Stimulated activated CD8-positive, alpha-beta memory T cell treated with anti-CD3 and anti-CD28 coated beads, Interleukin-12 subunit alpha, Interleukin-12 subunit beta, amount 100 ng/mL, for 1 hour (primary cell): ENCODE results near the gene ISCU.
"Not testable (repeated sequence)": the region's sequence is repeated elsewhere in the genome, so short reads cannot be mapped to it uniquely, and the experiment has no call there.

Experiments
- DNase-seq: peaks from one replicate; pipeline ENCODE4 v3.0.0-alpha.2; 2020; ENCODE audit warnings: low read depth

The ISCU gene

DNA sequence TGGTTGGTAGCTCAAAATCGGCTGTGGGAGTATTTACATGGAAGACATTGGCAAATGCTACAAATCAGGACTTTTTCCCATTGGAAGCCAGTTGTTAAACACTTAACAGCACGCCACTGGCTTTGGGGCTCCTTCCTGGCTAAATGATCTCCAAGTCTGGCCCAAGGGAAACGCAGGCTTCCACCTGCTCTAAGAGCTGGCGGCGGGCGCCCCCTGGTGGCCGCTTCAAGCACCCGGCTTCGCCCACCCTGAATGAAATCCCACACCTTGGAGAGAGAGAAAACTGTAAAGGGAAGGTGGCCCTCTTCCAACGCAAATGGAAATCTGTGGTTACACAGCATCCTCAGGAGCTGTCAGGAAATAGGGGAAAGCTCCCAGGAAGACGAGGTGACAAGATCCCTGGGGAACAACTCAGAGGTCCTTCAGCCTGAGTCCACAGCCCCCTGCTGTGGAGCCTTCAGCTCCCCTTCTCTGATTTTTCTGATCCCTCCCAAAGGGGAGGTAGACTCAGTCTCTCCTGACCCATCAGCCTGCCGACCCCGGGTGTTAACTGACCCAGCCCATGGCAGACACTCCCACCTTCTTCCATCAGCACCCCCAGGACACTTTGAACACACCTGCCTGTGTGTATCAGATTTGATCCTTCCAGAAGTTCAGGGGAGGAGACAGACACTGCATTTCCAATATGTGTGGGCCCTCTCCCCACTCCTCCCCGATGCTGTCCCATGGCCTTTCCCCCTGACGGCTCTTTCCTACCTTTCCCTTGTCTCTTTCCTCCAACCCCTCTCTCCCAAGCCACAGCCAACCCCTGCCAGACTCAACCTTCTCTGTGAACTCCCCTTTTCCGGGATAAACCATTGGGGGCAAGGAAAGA, 55.9 kb downstream of the ISCU start:
- DNase-seq, result peak; percentile 65

DNA sequence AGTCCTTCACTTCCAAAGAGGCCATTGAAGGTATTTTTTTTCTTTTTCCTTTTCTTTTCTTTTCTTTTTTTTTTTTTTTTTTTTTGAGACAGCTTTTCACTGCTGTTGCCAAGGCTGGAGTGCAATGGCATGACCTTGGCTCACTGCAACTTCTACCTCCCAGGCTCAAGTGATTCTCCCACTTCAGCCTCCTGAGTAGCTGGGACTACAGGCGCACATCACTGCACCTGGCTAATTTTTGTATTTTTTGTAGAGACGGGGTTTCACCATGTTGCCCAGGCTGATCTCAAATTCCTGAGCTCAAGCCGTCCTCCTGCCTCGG, 56.5 kb downstream of the ISCU start:
- not testable (repeated sequence) for DNase-seq
